ENCODE measurements around the gene FNDC3B.

- TF ChIP-seq JUND (IDR thresholded peaks at IDR 0.05) (no peak), CTCF (IDR thresholded peaks at IDR 0.05; ENCODE audit: low read depth, low read length, missing input control) (no peak), HNF4G (IDR thresholded peaks at IDR 0.05) (no peak), EGR1 (IDR thresholded peaks at IDR 0.05; ENCODE audit: low read depth in 2 of 2) (no peak)
These were observed 61.1 kb downstream of the FNDC3B start for GRCh38 chr3:172100482-172100881.

Measured in liver (tissue), 3 donors.